ENCODE results near the gene GPR137. TPM values are rescaled to one million over a fixed set of nuclear protein-coding genes. Genes with fewer than 3 reads are reported as not detected.

GPR137 gene
- total RNA-seq, 1 experiment from 2014 or later: 24.4 TPM

DNA sequence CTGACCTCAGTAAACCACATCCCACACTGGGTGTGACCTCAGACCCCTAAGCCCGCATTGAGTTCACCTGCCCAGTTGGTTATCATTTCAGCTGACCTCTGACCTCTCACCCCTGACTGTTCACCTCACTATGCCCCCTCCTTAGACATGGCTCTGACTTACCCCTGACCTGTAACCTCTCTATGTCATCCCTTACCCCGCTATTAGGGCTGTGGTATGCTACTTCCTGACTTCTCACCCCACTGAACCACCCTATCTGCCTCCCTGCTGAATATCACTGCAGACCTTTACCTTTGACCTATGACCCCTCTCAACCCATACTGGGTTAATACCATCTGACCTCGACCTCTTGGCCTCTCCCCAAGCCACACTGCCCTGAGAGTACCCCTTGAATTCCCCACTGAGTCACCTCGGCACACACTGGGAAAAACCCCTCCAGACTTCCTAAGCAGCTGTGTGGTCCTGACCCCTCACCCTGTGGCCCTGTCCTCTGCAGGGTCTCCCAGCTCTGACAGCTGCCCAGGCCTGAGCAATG is 26.0 kb upstream of the GPR137 start:
- TF ChIP-seq CEBPB (IDR thresholded peaks at IDR 0.05; ENCODE audit: low read depth) (no peak), ZNF274 (IDR thresholded peaks at IDR 0.05; ENCODE audit: low read depth, low read length) (no peak), JUND (IDR thresholded peaks at IDR 0.05) (no peak), EZH2phosphoT487 (IDR thresholded peaks at IDR 0.05; ENCODE audit: borderline replicate concordance) (no peak), FOSL1 (IDR thresholded peaks at IDR 0.05; ENCODE audit: low read depth) (no peak), SIN3A (IDR thresholded peaks at IDR 0.05; ENCODE audit: low read depth) (no peak), CBX3 (IDR thresholded peaks at IDR 0.05; ENCODE audit: low read depth) (no peak), RAD21 (IDR thresholded peaks at IDR 0.05; ENCODE audit: low read depth) (no peak), EGR1 (IDR thresholded peaks at IDR 0.05; ENCODE audit: low read depth) (no peak), POLR2AphosphoS5 (IDR thresholded peaks at IDR 0.05; ENCODE audit: low read depth, low read length) (no peak), ELF1 (IDR thresholded peaks at IDR 0.05; ENCODE audit: borderline replicate concordance, low read depth) (no peak)
- TF ChIP-seq, protein P1, sequence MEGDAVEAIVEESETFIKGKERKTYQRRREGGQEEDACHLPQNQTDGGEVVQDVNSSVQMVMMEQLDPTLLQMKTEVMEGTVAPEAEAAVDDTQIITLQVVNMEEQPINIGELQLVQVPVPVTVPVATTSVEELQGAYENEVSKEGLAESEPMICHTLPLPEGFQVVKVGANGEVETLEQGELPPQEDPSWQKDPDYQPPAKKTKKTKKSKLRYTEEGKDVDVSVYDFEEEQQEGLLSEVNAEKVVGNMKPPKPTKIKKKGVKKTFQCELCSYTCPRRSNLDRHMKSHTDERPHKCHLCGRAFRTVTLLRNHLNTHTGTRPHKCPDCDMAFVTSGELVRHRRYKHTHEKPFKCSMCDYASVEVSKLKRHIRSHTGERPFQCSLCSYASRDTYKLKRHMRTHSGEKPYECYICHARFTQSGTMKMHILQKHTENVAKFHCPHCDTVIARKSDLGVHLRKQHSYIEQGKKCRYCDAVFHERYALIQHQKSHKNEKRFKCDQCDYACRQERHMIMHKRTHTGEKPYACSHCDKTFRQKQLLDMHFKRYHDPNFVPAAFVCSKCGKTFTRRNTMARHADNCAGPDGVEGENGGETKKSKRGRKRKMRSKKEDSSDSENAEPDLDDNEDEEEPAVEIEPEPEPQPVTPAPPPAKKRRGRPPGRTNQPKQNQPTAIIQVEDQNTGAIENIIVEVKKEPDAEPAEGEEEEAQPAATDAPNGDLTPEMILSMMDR (IDR thresholded peaks at IDR 0.05 in 2 of 3, conservative IDR thresholded peaks at IDR 0.05 in 1 of 3; ENCODE audit: borderline replicate concordance in 1 of 3, insufficient read depth in 1 of 3, low read depth in 2 of 3, low read length in 2 of 3): no peak
- TF ChIP-seq, protein P2, sequence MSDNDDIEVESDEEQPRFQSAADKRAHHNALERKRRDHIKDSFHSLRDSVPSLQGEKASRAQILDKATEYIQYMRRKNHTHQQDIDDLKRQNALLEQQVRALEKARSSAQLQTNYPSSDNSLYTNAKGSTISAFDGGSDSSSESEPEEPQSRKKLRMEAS (IDR thresholded peaks at IDR 0.05): no peak
- TF ChIP-seq, protein P3, sequence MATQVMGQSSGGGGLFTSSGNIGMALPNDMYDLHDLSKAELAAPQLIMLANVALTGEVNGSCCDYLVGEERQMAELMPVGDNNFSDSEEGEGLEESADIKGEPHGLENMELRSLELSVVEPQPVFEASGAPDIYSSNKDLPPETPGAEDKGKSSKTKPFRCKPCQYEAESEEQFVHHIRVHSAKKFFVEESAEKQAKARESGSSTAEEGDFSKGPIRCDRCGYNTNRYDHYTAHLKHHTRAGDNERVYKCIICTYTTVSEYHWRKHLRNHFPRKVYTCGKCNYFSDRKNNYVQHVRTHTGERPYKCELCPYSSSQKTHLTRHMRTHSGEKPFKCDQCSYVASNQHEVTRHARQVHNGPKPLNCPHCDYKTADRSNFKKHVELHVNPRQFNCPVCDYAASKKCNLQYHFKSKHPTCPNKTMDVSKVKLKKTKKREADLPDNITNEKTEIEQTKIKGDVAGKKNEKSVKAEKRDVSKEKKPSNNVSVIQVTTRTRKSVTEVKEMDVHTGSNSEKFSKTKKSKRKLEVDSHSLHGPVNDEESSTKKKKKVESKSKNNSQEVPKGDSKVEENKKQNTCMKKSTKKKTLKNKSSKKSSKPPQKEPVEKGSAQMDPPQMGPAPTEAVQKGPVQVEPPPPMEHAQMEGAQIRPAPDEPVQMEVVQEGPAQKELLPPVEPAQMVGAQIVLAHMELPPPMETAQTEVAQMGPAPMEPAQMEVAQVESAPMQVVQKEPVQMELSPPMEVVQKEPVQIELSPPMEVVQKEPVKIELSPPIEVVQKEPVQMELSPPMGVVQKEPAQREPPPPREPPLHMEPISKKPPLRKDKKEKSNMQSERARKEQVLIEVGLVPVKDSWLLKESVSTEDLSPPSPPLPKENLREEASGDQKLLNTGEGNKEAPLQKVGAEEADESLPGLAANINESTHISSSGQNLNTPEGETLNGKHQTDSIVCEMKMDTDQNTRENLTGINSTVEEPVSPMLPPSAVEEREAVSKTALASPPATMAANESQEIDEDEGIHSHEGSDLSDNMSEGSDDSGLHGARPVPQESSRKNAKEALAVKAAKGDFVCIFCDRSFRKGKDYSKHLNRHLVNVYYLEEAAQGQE (IDR thresholded peaks at IDR 0.05; ENCODE audit: low read depth): no peak
- ChIA-PET CTCF (no interaction called here), RAD21 (ENCODE audit: low non-redundant PET in 1 of 2, low total read pairs in 2 of 2, uncharacterized antibody in 2 of 2, unreplicated experiment in 2 of 2) (no interaction called here), POLR2A (no interaction called here)
- no peaks in the 10 kb centered on the region for H3K27me3 ChIP-seq (ENCODE audit: insufficient read depth, low read length)
- peaks cover 30 to 66% of the 10 kb centered on the region in 2 experiments; a peak in 3 of 4 replicates for H3K36me3 ChIP-seq (ENCODE audit: control insufficient read depth in 1 of 2, insufficient read depth in 2 of 2, low read length in 2 of 2)
- intact Hi-C loops (cut with micrococcal nuclease): no loop called here
- no peak overlapping the region for H3K4me2 ChIP-seq (ENCODE audit: low read length)
- no peak overlapping the region for H2AFZ ChIP-seq (ENCODE audit: low read depth, low read length, poor library complexity, severe bottlenecking)
- H4K20me1 ChIP-seq (ENCODE audit: insufficient read depth): no peaks in the 10 kb centered on the region
- H3K9me3 ChIP-seq (ENCODE audit: control insufficient read depth in 1 of 2, insufficient read depth in 1 of 2, low read depth in 1 of 2, low read length in 2 of 2): no peaks in the 10 kb centered on the region
- no peaks in the 10 kb centered on the region for H3K9me2 ChIP-seq (ENCODE audit: insufficient read depth)
- no peak for DNase-seq (ENCODE audit: low read depth, low spot score)
- H3K27ac ChIP-seq (ENCODE audit: low read depth, low read length): no peak overlapping the region
- ATAC-seq: no peak
- H3K79me2 ChIP-seq (ENCODE audit: insufficient read depth, low read length): peaks cover 9% of the 10 kb centered on the region; the same call in 1 of the 2 replicates
- H3K4me3 ChIP-seq (replicated peaks in 1 of 2; ENCODE audit: low read depth in 1 of 2, low read length in 2 of 2): no peak overlapping the region
- H3K9ac ChIP-seq (ENCODE audit: low read length): no peak overlapping the region
- BruUV-seq (replicated peaks): no TSS peak
- peaks cover 4 to 11% of the 10 kb centered on the region in 2 experiments; a peak in 3 of 4 replicates for H3K4me1 ChIP-seq (ENCODE audit: control insufficient read depth in 1 of 2, insufficient read depth in 2 of 2, low read length in 2 of 2)

All from HCT116 (cell line).